CD4-positive, alpha-beta T cell treated with Interleukin-17A for 1 hour (primary cell): ENCODE results near the gene MRPL49.

Experiments
- DNase-seq: peaks from one replicate; pipeline ENCODE4 v3.0.0-alpha.2; 2020

MRPL49 gene

GRCh38 chr11:65103476-65103875 lies 18.6 kb upstream of the MRPL49 start:
- no peak for DNase-seq

GRCh38 chr11:65104628-65105027 lies 17.5 kb upstream of the MRPL49 start:
- no peak for DNase-seq

DNA sequence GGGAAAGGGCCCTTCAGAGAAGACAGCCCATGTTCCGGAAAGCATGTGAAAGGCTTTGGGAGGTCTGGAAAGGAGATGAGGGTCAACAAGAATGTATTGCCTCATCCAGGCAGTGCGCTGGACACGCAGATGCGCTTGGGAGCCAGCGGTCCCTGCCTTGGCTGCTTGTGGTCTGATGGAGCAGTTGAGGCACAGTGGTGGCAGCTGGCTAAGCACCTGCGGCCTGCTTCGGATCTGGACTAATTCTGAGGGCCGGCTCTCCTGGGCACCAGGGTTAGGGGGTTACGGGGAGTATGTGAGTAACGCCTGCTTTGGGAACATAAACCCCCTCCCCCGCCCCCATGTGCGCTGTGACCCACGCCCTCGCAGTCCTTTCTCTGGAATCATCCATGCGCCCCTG lies 15.0 kb upstream of the MRPL49 start:
- no peak for DNase-seq

GRCh38 chr11:65107751-65108468 lies 14.2 kb upstream of the MRPL49 start:
- no peak for DNase-seq

DNA sequence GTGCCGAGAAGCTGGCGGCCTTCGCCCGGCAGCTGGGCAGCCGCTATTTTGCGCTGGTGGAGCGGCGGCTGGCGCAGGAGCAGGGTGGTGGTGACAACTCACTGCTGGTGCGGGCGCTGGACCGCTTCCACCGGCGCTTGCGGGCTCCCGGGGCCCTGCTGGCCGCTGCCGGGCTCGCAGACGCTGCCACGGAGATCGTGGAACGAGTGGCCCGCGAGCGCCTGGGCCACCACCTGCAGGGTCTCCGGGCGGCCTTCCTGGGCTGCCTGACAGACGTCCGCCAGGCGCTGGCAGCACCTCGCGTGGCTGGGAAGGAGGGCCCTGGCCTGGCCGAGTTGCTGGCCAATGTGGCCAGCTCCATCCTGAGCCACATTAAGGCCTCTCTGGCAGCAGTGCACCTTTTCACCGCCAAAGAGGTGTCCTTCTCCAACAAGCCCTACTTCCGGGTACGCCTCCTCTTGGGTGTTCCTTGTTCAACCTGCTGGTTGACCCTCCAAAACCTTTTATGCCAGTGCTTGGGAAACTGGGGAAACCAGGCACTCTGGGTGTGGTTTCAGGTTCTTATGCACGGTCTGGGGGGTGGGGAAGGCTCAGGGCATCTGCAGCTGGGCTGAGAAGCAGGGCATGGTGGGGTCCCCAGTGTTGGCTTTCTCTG lies 13.5 kb upstream of the MRPL49 start:
- no peak for DNase-seq

DNA sequence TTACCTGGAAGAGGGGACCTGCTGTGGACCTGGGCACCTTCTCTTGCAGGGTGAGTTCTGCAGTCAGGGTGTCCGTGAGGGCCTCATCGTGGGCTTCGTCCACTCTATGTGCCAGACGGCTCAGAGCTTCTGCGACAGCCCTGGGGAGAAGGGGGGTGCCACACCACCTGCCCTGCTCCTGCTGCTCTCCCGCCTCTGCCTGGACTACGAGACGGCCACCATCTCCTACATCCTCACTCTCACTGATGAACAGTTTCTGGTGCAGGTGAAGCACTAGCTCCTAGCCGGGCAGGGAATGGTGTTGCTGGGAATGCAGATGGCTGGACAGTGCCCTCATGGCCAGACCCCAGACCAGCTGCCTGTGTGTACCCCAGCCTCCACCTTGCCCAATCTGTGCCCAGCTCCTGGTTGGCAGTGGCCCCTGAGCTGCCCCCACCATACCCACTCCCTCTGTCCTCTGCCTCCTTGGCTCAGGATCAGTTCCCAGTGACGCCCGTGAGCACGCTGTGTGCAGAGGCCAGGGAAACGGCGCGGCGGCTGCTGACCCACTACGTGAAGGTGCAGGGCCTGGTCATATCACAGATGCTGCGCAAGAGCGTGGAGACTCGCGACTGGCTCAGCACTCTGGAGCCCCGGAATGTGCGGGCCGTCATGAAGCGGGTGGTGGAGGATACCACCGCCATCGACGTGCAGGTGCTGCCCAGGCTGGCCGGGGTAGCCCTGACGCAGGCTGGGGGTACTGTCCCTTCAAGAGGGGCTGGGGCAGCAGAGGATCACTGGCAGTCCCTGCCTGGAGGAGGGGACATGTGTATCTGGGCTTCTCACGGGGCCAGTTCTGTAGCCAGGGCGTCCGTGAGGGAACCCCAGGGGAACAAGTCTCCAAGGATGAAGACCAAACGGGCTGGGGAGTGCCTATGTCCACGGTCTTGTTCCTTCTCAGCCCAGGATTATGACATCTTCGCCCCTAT lies 12.6 kb upstream of the MRPL49 start:
- DNase-seq: no peak

DNA sequence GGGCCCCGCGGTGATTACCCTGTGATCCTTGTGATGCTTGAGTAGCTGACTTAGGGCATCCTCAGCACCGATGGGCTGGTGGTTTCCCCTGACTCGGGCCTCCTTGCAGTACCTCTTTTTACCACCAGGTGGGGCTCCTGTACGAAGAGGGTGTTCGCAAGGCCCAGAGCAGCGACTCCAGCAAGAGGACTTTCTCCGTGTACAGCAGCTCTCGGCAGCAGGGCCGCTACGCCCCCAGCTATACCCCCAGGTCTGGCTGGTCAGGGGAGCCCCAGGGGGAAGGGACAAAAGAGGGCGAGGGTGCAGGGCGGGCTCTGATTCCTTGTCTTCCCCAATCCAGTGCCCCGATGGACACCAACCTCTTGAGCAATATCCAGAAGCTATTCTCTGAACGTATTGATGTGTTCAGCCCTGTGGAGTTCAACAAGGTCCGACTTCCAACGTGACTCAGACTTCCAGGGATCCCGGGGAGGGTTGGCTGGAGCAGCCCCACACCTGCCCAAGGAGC lies 11.7 kb upstream of the MRPL49 start:
- DNase-seq: peak; percentile 96

DNA sequence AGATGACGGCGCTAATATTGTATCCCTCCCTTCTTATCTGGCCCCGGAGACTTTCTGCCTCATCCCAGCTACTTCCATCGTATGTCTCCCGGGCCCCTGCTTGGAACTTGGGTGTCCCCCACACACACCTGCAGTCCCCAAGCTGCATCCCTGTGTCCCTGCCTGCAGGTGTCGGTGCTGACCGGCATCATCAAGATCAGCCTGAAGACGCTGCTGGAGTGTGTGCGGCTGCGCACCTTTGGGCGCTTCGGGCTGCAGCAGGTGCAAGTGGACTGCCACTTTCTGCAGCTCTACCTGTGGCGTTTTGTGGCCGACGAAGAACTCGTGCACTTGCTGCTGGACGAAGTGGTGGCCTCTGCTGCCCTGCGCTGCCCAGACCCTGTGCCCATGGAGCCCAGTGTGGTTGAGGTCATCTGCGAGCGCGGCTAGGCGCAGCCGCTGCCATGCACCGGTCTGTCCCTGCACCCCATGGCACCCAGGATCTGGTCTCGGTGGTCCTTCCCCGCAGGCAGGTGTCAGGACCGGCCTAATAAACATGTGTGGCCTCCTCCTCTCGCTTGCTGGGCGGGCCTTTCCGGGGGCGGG lies 10.9 kb upstream of the MRPL49 start:
- DNase-seq: no peak

- DNase-seq: peak; percentile 95
Measured at GRCh38 chr11:65111744-65112545, 10.2 kb upstream of the MRPL49 start, which contains the start of gene TM7SF2. Gene TM7SF2 (plus strand): TSS chr11:65111872. CDS start chr11:65112016, 144 bp downstream.

- DNase-seq: peak; percentile 80
Measured at GRCh38 chr11:65112546-65113360, 9.4 kb upstream of the MRPL49 start.

DNA sequence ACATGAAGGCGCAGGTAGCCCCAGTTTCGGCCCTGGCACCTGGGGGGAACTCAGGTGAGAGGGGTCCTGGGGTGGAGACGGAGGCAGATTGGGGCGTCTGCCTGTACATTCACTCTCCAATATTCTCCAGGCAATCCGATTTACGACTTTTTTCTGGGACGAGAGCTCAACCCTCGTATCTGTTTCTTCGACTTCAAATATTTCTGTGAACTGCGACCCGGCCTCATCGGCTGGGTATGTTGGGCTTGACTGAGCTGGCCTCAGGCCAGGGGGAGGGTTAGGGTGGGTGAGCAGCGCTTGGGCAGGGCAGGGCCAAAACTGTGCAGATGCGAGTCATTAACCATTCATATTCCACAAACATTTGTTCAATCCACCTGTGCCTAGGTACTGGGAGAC lies 8.8 kb upstream of the MRPL49 start:
- DNase-seq: no peak

GRCh38 chr11:65113839-65114238 lies 8.3 kb upstream of the MRPL49 start:
- DNase-seq: no peak

DNA sequence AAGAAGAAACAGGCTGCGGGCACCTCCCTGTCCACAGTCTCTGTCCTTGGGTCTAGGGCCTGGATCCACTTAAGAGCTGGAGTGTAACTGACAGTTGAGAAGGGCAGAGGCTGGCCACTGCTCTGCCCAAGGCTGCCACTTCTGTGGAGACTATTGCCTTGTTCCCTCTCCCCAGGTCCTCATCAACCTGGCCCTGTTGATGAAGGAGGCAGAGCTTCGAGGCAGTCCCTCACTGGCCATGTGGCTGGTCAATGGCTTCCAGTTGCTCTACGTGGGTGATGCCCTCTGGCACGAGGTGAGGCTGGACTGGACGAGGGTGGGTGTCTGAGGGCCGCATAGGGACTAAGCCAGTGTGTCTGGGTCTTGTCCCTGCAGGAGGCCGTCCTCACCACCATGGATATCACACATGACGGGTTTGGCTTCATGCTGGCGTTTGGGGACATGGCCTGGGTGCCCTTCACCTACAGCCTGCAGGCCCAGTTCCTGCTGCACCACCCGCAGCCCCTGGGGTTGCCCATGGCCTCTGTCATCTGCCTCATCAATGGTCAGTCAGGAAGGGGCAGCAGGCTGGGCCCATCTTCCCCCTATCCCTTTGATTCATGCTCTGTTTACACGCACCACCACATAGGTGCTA lies 7.5 kb upstream of the MRPL49 start:
- no peak for DNase-seq

GRCh38 chr11:65115361-65116082 lies 6.6 kb upstream of the MRPL49 start:
- DNase-seq: no peak

GRCh38 chr11:65116370-65117205 lies 5.5 kb upstream of the MRPL49 start:
- DNase-seq: peak; percentile 74

GRCh38 chr11:65117206-65118096 lies 4.7 kb upstream of the MRPL49 start, which contains the start of gene ZNHIT2:
Gene ZNHIT2 (minus strand): TSS chr11:65117701. CDS start chr11:65117653, 48 bp downstream.
- DNase-seq: peak; percentile 100

GRCh38 chr11:65118097-65118837 lies 3.9 kb upstream of the MRPL49 start:
- no peak for DNase-seq
